Stimulated activated CD8-positive, alpha-beta memory T cell treated with anti-CD3 and anti-CD28 coated beads, Interleukin-4, amount 100 ng/mL, for 48 hours (primary cell): ENCODE results near the gene CDK15.
"Not testable (repeated sequence)": the region's sequence is repeated elsewhere in the genome, so short reads cannot be mapped to it uniquely, and the experiment has no call there.

Experiments
- DNase-seq: peaks from one replicate; pipeline ENCODE4 v3.0.0-alpha.2; 2020

The CDK15 gene

DNA sequence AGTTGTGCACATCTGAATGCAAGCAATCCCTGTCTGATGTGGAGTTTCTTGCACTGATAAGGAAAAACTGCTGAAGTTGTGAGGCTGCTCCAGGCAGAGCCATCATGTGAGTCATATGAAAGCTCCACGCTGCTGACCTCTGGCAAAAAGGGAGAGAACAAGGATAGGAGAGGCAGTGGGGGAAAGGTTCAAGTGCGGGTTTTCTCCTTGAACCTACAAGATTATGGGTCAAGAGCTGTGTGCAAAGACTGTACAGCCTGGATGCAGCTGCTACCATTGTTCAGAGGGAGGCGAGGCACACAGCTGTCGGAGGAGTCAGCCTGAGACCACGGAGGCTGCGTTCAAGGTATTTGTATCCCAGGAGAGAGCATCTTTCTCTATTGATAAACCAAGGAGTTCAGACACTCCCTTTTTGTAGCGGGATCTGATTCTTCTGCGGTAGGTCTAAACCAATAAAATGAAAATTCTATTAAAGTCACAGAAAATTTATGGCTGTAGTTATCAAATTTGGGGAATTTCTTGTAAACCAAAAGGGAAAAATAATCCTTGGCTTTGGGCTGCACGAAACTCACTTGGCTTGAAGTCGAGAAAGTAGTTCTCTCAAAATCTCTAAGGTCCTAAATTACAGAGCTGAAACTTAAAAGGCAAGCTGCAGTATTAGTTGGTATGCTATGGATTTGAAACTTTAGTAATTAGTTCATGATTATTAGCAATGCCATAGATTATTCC, at the start of gene CDK15:
Gene CDK15 (plus strand): TSS at position 96 of the 729 bp plus-strand sequence. CDS start 128 bp downstream, at position 224.
- DNase-seq: no peak

GRCh38 chr2:201758234-201758633, 48.1 kb upstream of the CDK15 start:
- no peak for DNase-seq

DNA sequence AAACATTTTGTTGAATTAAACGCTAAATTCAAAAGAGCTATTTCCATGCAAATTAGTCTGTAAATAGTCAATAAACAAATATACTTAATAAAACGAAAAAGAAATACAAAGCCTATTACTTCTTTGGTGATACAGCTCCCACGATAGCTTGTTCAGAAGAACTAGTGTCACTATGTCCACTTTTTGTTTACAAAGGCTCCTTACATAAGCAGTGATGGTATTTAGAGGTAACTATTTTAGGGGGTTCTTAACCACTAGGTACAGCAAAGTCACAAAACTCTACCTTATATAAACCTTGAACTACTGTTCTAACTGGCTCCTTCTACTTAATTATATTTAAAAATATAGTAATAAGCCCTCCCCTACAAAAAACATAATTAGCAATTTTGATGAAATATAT, 47.5 kb upstream of the CDK15 start:
- no peak for DNase-seq

DNA sequence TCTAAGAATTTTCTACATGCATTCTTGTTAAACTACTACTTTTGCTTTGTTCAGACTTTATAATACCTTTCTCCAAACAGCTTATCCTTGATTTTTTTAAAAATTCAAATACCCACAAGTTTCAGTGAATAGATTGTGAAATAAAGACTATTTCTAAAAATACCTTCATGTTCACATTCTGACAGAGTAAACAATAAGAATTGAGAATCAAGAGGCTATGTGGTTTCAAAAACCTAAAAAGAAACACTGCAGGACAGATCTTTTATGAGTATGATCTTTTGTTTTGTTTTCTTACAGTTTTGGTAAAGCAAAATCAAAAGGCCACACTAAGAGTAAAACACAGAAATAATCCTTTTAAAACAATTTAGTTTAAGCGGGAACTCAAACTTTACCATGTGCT, 46.8 kb upstream of the CDK15 start:
- DNase-seq: no peak

- no peak for DNase-seq
Observed at GRCh38 chr2:201761101-201761500, 45.2 kb upstream of the CDK15 start.

DNA sequence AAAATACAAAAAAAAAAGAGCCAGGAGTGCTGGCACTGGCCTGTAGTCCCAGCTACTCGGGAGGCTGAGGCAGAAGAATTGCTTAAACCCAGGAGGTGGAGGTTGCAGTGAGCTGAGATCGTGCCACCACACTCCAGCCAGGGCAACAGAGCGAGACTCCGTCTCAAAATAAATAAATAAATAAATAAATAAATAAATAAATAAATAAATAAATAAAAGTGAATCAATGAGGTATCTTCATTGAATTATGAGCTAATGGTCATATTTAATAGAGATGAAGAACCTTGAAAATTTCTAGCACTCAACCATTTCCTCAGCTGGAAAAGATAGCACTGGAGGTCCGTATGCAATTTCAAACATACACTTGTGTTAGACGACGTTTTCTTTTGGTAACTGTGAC, 41.9 kb upstream of the CDK15 start:
- not testable (repeated sequence) for DNase-seq

DNA sequence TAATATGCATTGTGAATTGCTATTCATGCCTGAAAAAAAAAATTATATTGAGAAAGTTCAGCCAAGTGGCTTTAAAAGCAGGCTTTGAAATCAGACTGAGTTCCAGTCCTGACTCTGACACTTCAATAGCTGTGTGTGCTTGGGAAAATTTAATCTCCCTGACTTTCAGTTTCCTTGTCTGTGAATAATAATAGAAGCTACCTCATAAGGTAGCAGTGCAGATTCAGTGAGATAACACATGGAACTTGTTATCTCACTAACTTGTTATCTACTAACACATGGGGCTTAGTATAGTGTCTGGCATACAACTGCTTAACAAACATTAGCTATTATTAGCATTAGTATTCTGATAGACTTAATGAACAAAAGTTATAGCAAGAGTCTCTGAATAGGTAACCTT, 40.5 kb upstream of the CDK15 start:
- DNase-seq: no peak

GRCh38 chr2:201768918-201769317, 37.4 kb upstream of the CDK15 start:
- no peak for DNase-seq

GRCh38 chr2:201769666-201770373, 36.5 kb upstream of the CDK15 start:
- DNase-seq: no peak

GRCh38 chr2:201773990-201774389, 32.3 kb upstream of the CDK15 start:
- DNase-seq: no peak

GRCh38 chr2:201774546-201774945, 31.8 kb upstream of the CDK15 start:
- no peak for DNase-seq

DNA sequence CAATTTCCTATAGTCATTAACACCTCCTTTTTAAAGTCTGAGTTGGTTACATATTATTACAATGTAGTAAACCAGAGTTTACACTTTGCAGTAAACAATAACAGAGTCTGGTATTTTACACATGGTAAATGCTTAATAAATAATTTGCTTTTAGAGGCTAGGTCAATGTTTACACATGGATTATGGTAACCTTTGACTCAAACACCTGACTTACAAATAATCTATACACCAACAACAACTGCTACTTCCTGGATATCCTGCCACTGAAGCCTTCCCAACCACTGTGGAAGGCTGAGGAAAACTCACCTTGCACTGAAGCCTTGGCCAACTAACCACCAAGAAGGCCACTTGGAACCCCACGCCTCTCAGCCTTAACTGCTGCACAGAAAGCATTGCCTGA, 31.0 kb upstream of the CDK15 start:
- DNase-seq: no peak

- DNase-seq: no peak
Observed at GRCh38 chr2:201777043-201777442, 29.3 kb upstream of the CDK15 start.

DNA sequence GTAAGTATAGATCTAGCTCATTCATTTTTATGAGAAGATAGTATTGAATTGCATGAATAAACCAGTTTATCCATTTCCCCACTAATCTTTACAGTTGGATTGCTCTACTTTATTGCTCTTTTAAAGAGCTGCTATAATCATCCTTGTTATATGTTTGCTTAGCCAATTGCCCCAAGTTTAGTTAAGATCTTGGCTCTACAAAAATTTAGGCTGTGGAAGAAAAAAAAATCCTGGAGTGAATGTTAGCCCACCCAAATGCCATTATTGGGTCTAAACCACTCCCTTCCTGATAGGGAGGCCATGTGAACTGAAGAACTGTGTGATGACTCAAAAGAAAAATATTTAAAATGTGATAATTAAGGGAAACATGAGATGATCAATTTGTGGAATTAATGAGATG, 28.5 kb upstream of the CDK15 start:
- no peak for DNase-seq

GRCh38 chr2:201779901-201780673, 26.2 kb upstream of the CDK15 start:
- no peak for DNase-seq

- peak; percentile 97 for DNase-seq
Observed at GRCh38 chr2:201780674-201781493, 25.5 kb upstream of the CDK15 start, which contains the start of gene ALS2. ALS2 (minus strand) TSS chr2:201780933; CDS start chr2:201768885, 12,048 bp downstream.

DNA sequence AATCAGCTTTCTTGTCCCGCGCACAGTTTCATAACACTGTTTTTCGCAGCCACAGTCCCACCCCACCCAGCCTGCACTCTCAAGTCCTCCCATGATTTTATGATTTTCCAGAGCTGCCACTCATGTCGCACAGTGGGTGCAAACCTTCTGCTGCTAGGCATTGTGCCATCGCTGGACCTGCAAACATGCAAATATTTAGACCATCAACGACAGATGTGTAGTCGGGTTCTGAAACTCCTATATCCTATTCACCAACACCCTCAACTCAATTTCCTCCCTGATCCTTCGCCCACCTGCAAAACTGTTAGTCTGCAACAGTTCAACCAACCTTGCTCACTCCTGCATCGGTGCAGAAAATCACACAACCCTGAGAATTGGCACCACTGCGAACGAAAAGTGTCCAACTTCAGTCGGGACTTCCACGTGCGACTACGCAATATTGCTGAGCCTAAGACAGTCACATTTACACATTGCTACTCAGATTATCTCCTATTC, 24.7 kb upstream of the CDK15 start:
- peak; percentile 35 for DNase-seq

GRCh38 chr2:201784563-201784962, 21.8 kb upstream of the CDK15 start:
- DNase-seq: no peak

DNA sequence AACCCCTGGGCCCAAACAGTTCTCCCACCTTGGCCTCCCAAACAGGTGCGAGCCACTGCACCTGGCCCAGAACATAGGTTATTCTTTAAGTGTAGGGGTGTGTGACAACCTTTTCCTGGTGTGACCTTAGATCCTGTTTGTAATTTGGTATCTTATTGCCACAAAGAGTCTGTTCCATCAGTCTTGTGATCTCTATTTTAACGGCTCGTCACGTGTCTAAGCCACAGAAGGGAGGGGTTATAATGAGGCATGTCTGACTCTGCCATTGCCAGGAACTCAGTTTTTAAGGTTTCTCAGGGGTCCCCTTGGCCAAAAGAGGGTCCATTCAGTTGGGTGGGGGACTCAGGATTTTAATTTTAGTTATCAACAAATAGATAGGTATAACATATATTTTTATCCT, 21.2 kb upstream of the CDK15 start:
- no peak for DNase-seq

GRCh38 chr2:201786471-201786870, 19.9 kb upstream of the CDK15 start:
- DNase-seq: no peak

GRCh38 chr2:201788371-201788770, 18.0 kb upstream of the CDK15 start:
- DNase-seq: no peak

DNA sequence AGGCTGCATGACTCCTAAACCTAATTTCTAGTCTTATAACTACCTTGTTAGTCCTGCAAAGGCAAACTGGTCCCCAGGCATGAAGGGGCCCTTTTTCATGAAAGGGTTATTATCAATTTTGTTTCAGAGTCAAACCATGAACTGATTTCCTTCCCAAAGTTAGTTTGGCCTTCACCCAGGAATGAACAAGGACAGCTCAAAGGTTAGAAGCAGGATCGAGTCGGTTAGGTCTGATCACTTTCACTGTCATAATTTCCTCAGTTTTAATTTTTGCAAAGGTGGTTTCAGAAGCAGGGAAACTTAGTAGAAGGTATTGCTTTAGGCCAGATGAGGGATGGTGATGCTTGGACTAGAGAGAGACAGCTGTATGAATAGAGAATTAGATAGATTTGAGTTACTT, 16.9 kb upstream of the CDK15 start:
- DNase-seq: no peak

GRCh38 chr2:201790291-201790690, 16.0 kb upstream of the CDK15 start:
- DNase-seq: no peak
